ENCODE measurements around the gene FABP7. TPM values are rescaled to one million over a fixed set of nuclear protein-coding genes. Genes with fewer than 3 reads are reported as not detected.

FABP7 gene
- total RNA-seq, 1 experiment from 2014 or later = not detected

DNA sequence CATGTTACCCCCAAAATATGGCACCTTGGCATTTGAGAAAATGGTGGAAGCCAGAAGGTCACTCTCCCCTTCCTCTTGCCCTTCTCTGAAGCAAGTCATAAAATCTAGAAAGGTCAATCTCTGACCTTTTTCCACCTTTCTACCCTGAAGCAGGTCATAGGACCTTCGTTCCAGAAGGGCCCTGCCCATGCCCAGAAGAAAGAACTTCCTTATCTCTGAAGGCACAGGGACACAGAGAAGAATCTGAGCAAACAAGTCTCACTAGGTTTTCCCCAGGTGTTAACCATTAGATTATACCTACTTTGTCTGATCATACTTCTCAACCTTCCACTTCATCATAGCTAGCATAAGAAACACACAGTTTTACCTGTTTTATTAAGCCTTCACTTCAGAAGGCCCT lies 52.0 kb downstream of the FABP7 start:
- no TSS peak for BruUV-seq (replicated peaks)
- Histone ChIP-seq H3K27ac (ENCODE audit: low read depth, low read length) (no peak overlapping the region), H2AFZ (ENCODE audit: low read depth, low read length, poor library complexity, severe bottlenecking) (no peak overlapping the region), H3K27me3 (ENCODE audit: insufficient read depth, low read length) (no peaks in the 10 kb centered on the region), H3K9me3 (ENCODE audit: control insufficient read depth in 1 of 2, insufficient read depth in 1 of 2, low read depth in 1 of 2, low read length in 2 of 2) (no peaks in the 10 kb centered on the region), H3K36me3 (ENCODE audit: control insufficient read depth in 1 of 2, insufficient read depth in 2 of 2, low read length in 2 of 2) (no peaks in the 10 kb centered on the region), H3K9me2 (ENCODE audit: insufficient read depth) (no peaks in the 10 kb centered on the region), H3K4me1 (ENCODE audit: control insufficient read depth in 1 of 2, insufficient read depth in 2 of 2, low read length in 2 of 2) (no peaks in the 10 kb centered on the region), H3K9ac (ENCODE audit: low read length) (no peak overlapping the region), H3K4me3 (replicated peaks in 1 of 2; ENCODE audit: low read depth in 1 of 2, low read length in 2 of 2) (no peak overlapping the region), H3K4me2 (ENCODE audit: low read length) (no peak overlapping the region), H4K20me1 (ENCODE audit: insufficient read depth) (no peaks in the 10 kb centered on the region), H3K79me2 (ENCODE audit: insufficient read depth, low read length) (no peaks in the 10 kb centered on the region)
- ATAC-seq (no peak), DNase-seq (ENCODE audit: low read depth, low spot score) (no peak)
- TF ChIP-seq SP1 (IDR thresholded peaks at IDR 0.05; ENCODE audit: low read depth) = no peak
- no peak for TF ChIP-seq ZNF274 (IDR thresholded peaks at IDR 0.05; ENCODE audit: low read depth, low read length)
- TF ChIP-seq CBX3 (IDR thresholded peaks at IDR 0.05; ENCODE audit: low read depth) = no peak
- no peak for TF ChIP-seq POLR2AphosphoS5 (IDR thresholded peaks at IDR 0.05; ENCODE audit: low read depth, low read length)
- no peak for TF ChIP-seq POLR2A (IDR thresholded peaks at IDR 0.05; ENCODE audit: borderline replicate concordance, extremely low read depth, insufficient read depth, insufficient read length)
- TF ChIP-seq JUND (IDR thresholded peaks at IDR 0.05) = no peak
- no peak for TF ChIP-seq RAD21 (IDR thresholded peaks at IDR 0.05; ENCODE audit: low read depth)
- TF ChIP-seq FOSL1 (IDR thresholded peaks at IDR 0.05; ENCODE audit: low read depth) = no peak
- TF ChIP-seq, protein P1, sequence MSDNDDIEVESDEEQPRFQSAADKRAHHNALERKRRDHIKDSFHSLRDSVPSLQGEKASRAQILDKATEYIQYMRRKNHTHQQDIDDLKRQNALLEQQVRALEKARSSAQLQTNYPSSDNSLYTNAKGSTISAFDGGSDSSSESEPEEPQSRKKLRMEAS (IDR thresholded peaks at IDR 0.05) = no peak
- TF ChIP-seq, protein P2, sequence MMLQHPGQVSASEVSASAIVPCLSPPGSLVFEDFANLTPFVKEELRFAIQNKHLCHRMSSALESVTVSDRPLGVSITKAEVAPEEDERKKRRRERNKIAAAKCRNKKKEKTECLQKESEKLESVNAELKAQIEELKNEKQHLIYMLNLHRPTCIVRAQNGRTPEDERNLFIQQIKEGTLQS (IDR thresholded peaks at IDR 0.05) = no peak
- RAD21 ChIA-PET (ENCODE audit: low non-redundant PET in 1 of 2, low total read pairs in 2 of 2, uncharacterized antibody in 2 of 2, unreplicated experiment in 2 of 2) = no interaction called here
- POLR2A ChIA-PET = no interaction called here
- CTCF ChIA-PET = interaction anchor here (1.5 kb wide), 1 partner anchor 100 kb away, joined by 5 read pairs; no protein-coding TSS in a partner anchor
- intact Hi-C loops (cut with micrococcal nuclease) = no loop called here

DNA sequence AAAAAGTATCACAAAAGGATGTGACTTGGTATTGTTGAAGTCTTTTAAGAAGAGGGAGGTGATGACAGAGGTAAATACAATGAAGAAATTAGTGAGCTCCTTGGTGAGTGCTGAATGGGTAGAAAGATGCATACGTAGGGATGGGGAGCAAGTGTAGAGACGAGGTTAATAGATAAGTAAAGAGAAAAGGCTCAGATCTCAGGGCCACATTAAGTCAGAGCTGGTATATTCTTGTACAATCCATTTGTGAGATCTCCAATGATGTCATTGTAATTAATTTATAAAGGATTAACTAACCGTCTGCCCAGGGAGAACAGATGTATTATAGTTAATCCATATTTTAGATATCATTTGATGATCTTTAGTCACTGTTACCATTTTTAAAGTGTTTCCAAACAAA lies 52.9 kb downstream of the FABP7 start:
- Histone ChIP-seq H4K20me1 (ENCODE audit: insufficient read depth) (no peaks in the 10 kb centered on the region), H3K4me2 (ENCODE audit: low read length) (no peak overlapping the region), H3K9me2 (ENCODE audit: insufficient read depth) (no peaks in the 10 kb centered on the region), H3K9me3 (ENCODE audit: control insufficient read depth in 1 of 2, insufficient read depth in 1 of 2, low read depth in 1 of 2, low read length in 2 of 2) (no peaks in the 10 kb centered on the region), H3K9ac (ENCODE audit: low read length) (no peak overlapping the region), H3K4me3 (replicated peaks in 1 of 2; ENCODE audit: low read depth in 1 of 2, low read length in 2 of 2) (no peak overlapping the region), H3K27me3 (ENCODE audit: insufficient read depth, low read length) (no peaks in the 10 kb centered on the region), H3K4me1 (ENCODE audit: control insufficient read depth in 1 of 2, insufficient read depth in 2 of 2, low read length in 2 of 2) (no peaks in the 10 kb centered on the region), H2AFZ (ENCODE audit: low read depth, low read length, poor library complexity, severe bottlenecking) (no peak overlapping the region), H3K36me3 (ENCODE audit: control insufficient read depth in 1 of 2, insufficient read depth in 2 of 2, low read length in 2 of 2) (no peaks in the 10 kb centered on the region), H3K27ac (ENCODE audit: low read depth, low read length) (no peak overlapping the region), H3K79me2 (ENCODE audit: insufficient read depth, low read length) (no peaks in the 10 kb centered on the region)
- ChIA-PET RAD21 (ENCODE audit: low non-redundant PET in 1 of 2, low total read pairs in 2 of 2, uncharacterized antibody in 2 of 2, unreplicated experiment in 2 of 2) (no interaction called here), POLR2A (no interaction called here), CTCF (no interaction called here)
- intact Hi-C loops (cut with micrococcal nuclease) = no loop called here
- no peak for DNase-seq (ENCODE audit: low read depth, low spot score)
- BruUV-seq (replicated peaks) = no TSS peak
- no peak for ATAC-seq
- no peak for TF ChIP-seq YY1 (IDR thresholded peaks at IDR 0.05; ENCODE audit: extremely low read depth, insufficient replicate concordance, low read depth, low read length)
- TF ChIP-seq EZH2phosphoT487 (IDR thresholded peaks at IDR 0.05; ENCODE audit: borderline replicate concordance) = no peak
- no peak for TF ChIP-seq FOSL1 (IDR thresholded peaks at IDR 0.05; ENCODE audit: low read depth)
- TF ChIP-seq, protein P3, sequence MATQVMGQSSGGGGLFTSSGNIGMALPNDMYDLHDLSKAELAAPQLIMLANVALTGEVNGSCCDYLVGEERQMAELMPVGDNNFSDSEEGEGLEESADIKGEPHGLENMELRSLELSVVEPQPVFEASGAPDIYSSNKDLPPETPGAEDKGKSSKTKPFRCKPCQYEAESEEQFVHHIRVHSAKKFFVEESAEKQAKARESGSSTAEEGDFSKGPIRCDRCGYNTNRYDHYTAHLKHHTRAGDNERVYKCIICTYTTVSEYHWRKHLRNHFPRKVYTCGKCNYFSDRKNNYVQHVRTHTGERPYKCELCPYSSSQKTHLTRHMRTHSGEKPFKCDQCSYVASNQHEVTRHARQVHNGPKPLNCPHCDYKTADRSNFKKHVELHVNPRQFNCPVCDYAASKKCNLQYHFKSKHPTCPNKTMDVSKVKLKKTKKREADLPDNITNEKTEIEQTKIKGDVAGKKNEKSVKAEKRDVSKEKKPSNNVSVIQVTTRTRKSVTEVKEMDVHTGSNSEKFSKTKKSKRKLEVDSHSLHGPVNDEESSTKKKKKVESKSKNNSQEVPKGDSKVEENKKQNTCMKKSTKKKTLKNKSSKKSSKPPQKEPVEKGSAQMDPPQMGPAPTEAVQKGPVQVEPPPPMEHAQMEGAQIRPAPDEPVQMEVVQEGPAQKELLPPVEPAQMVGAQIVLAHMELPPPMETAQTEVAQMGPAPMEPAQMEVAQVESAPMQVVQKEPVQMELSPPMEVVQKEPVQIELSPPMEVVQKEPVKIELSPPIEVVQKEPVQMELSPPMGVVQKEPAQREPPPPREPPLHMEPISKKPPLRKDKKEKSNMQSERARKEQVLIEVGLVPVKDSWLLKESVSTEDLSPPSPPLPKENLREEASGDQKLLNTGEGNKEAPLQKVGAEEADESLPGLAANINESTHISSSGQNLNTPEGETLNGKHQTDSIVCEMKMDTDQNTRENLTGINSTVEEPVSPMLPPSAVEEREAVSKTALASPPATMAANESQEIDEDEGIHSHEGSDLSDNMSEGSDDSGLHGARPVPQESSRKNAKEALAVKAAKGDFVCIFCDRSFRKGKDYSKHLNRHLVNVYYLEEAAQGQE (IDR thresholded peaks at IDR 0.05; ENCODE audit: low read depth) = no peak
- TF ChIP-seq RAD21 (IDR thresholded peaks at IDR 0.05; ENCODE audit: low read depth) = no peak
- TF ChIP-seq, protein P4, sequence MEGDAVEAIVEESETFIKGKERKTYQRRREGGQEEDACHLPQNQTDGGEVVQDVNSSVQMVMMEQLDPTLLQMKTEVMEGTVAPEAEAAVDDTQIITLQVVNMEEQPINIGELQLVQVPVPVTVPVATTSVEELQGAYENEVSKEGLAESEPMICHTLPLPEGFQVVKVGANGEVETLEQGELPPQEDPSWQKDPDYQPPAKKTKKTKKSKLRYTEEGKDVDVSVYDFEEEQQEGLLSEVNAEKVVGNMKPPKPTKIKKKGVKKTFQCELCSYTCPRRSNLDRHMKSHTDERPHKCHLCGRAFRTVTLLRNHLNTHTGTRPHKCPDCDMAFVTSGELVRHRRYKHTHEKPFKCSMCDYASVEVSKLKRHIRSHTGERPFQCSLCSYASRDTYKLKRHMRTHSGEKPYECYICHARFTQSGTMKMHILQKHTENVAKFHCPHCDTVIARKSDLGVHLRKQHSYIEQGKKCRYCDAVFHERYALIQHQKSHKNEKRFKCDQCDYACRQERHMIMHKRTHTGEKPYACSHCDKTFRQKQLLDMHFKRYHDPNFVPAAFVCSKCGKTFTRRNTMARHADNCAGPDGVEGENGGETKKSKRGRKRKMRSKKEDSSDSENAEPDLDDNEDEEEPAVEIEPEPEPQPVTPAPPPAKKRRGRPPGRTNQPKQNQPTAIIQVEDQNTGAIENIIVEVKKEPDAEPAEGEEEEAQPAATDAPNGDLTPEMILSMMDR (IDR thresholded peaks at IDR 0.05 in 2 of 3, conservative IDR thresholded peaks at IDR 0.05 in 1 of 3; ENCODE audit: borderline replicate concordance in 1 of 3, insufficient read depth in 1 of 3, low read depth in 2 of 3, low read length in 2 of 3) = no peak
- no peak for TF ChIP-seq SIN3A (IDR thresholded peaks at IDR 0.05; ENCODE audit: low read depth)
- no peak for TF ChIP-seq POLR2A (IDR thresholded peaks at IDR 0.05; ENCODE audit: borderline replicate concordance, extremely low read depth, insufficient read depth, insufficient read length)
- TF ChIP-seq POLR2AphosphoS5 (IDR thresholded peaks at IDR 0.05; ENCODE audit: low read depth, low read length) = no peak
- TF ChIP-seq CEBPB (IDR thresholded peaks at IDR 0.05; ENCODE audit: low read depth) = no peak
- no peak for TF ChIP-seq ZFX (IDR thresholded peaks at IDR 0.05)
